Activated CD8-positive, alpha-beta T cell treated with anti-CD3 and anti-CD28 coated beads for 36 hours (primary cell): Measurements from ENCODE around the gene SPSB1. TPM values are rescaled to one million over a fixed set of nuclear protein-coding genes. Genes with fewer than 3 reads are reported as not detected.

Source experiments
- ATAC-seq: fragments of 200-7000 bp; cut with Tn5 transposase; one replicate; pipeline ENCODE4 v1.10.0; 2021; ENCODE audit warnings: mild to moderate bottlenecking, moderate library complexity
- CTCF ChIA-PET: fragments of 350-600 bp; sonication (Branson Sonifier 250); formaldehyde crosslinking; loops from one replicate; lab custom pipeline; 2021; ENCODE audit warnings: antibody characterized with exemption; lab: Charles Lee
- POLR2A ChIA-PET: fragments of 350-600 bp; sonication (Branson Sonifier 250); formaldehyde crosslinking; loops from one replicate; lab custom pipeline; 2021; ENCODE audit warnings: antibody characterized with exemption; lab: Charles Lee
- DNase-seq: peaks from one replicate; pipeline ENCODE4 v3.0.0-alpha.2; 2020
- H3K27ac Mint-ChIP-seq: one replicate; pipeline ENCODE4 v1.8.0; 2021; ENCODE audit warnings: mild to moderate bottlenecking, mixed read lengths
- H3K27me3 Mint-ChIP-seq: one replicate; pipeline ENCODE4 v1.8.0; 2021; ENCODE audit warnings: mixed read lengths
- H3K36me3 Mint-ChIP-seq: one replicate; pipeline ENCODE4 v1.8.0; 2021; ENCODE audit warnings: low read depth, mixed read lengths
- H3K4me1 Mint-ChIP-seq: one replicate; pipeline ENCODE4 v1.8.0; 2021; ENCODE audit warnings: low read depth, mixed read lengths
- H3K4me3 Mint-ChIP-seq: one replicate; pipeline ENCODE4 v1.8.0; 2021; ENCODE audit warnings: mild to moderate bottlenecking, moderate library complexity, mixed read lengths
- H3K9me3 Mint-ChIP-seq: one replicate; pipeline ENCODE4 v1.8.0; 2021; ENCODE audit warnings: mixed read lengths
- CTCF ChIP-seq: fragments of 200-600 bp; IDR thresholded peaks from one replicate; pipeline ENCODE4 v1.8.0; 2022; ENCODE audit warnings: antibody characterized with exemption, mild to moderate bottlenecking
- intact Hi-C: fragments of 100-400 bp; cut with micrococcal nuclease; formaldehyde crosslinking; loops from one replicate; pipeline ENCODE4 v1.10.0; 2022
- total RNA-seq, 2 experiments: library from RNA; stranded (reverse); gene quantifications; one replicate each; pipeline ENCODE4 v1.2.3, GENCODE V29; 2021

SPSB1 gene
- total RNA-seq, 2 experiments from 2014 or later, result 1.1 to 1.5 TPM

- ATAC-seq (no peak), DNase-seq (no peak)
- H3K27ac Mint-ChIP-seq, result no peak overlapping the region
- TF ChIP-seq CTCF, result no peak
- no peaks in the 10 kb centered on the region for H3K36me3 Mint-ChIP-seq
- ChIA-PET CTCF (interaction anchor here (0.8 to 3.9 kb wide), 5 partner anchors 12 to 220 kb away, joined by 3 to 36 read pairs (median 4); no protein-coding TSS in a partner anchor), POLR2A (interaction anchor here (1.9 kb wide), 1 partner anchor 9 kb away, joined by 8 read pairs; no protein-coding TSS in a partner anchor)
- H3K27me3 Mint-ChIP-seq, result no peaks in the 10 kb centered on the region
- no peak overlapping the region for H3K4me3 Mint-ChIP-seq
- peaks cover 5% of the 10 kb centered on the region for H3K4me1 Mint-ChIP-seq
- intact Hi-C loops, result no loop called here
- no peaks in the 10 kb centered on the region for H3K9me3 Mint-ChIP-seq
Measured at GRCh38 chr1:9270290-9270883, 22.3 kb upstream of the SPSB1 start.

- TF ChIP-seq CTCF, result no peak
- DNase-seq (no peak), ATAC-seq (no peak)
- Mint-ChIP-seq H3K9me3 (no peaks in the 10 kb centered on the region), H3K4me3 (no peak overlapping the region), H3K27ac (no peak overlapping the region), H3K36me3 (no peaks in the 10 kb centered on the region), H3K27me3 (no peaks in the 10 kb centered on the region), H3K4me1 (peaks cover 13% of the 10 kb centered on the region)
- intact Hi-C loops, result no loop called here
- CTCF ChIA-PET, result interaction anchor here (1.2 kb wide), 1 partner anchor 21 kb away, joined by 4 read pairs; no protein-coding TSS in a partner anchor
- POLR2A ChIA-PET, result no interaction called here
Measured at GRCh38 chr1:9271283-9271682, 21.4 kb upstream of the SPSB1 start.

- H3K9me3 Mint-ChIP-seq, result no peaks in the 10 kb centered on the region
- intact Hi-C loops, result no loop called here
- H3K4me1 Mint-ChIP-seq, result peaks cover 13% of the 10 kb centered on the region
- POLR2A ChIA-PET, result no interaction called here
- DNase-seq, result no peak
- ATAC-seq, result no peak
- no peak overlapping the region for H3K4me3 Mint-ChIP-seq
- no peaks in the 10 kb centered on the region for H3K27me3 Mint-ChIP-seq
- no peak overlapping the region for H3K27ac Mint-ChIP-seq
- H3K36me3 Mint-ChIP-seq, result no peaks in the 10 kb centered on the region
- CTCF ChIA-PET, result interaction anchor here (0.7 to 1.1 kb wide), 3 partner anchors 17 to 184 kb away, joined by 3 to 4 read pairs (median 3); no protein-coding TSS in a partner anchor
- no peak for TF ChIP-seq CTCF
Measured at GRCh38 chr1:9271861-9272595, 20.7 kb upstream of the SPSB1 start.

- H3K9me3 Mint-ChIP-seq, result no peaks in the 10 kb centered on the region
- intact Hi-C loops, result no loop called here
- H3K36me3 Mint-ChIP-seq, result no peaks in the 10 kb centered on the region
- H3K27me3 Mint-ChIP-seq, result no peaks in the 10 kb centered on the region
- no peak overlapping the region for H3K27ac Mint-ChIP-seq
- ChIA-PET CTCF (interaction anchor here (1.0 to 1.1 kb wide), 2 partner anchors 76 to 183 kb away, joined by 3 to 4 read pairs; no protein-coding TSS in a partner anchor), POLR2A (no interaction called here)
- peaks cover 13% of the 10 kb centered on the region for H3K4me1 Mint-ChIP-seq
- H3K4me3 Mint-ChIP-seq, result no peak overlapping the region
- TF ChIP-seq CTCF, result no peak
- DNase-seq (no peak), ATAC-seq (no peak)
Measured at GRCh38 chr1:9273177-9273576, 19.5 kb upstream of the SPSB1 start.

- TF ChIP-seq CTCF, result no peak
- H3K36me3 Mint-ChIP-seq, result no peaks in the 10 kb centered on the region
- DNase-seq (no peak), ATAC-seq (peak; percentile 17)
- no peak overlapping the region for H3K4me3 Mint-ChIP-seq
- H3K27me3 Mint-ChIP-seq, result no peaks in the 10 kb centered on the region
- no peaks in the 10 kb centered on the region for H3K9me3 Mint-ChIP-seq
- ChIA-PET POLR2A (no interaction called here), CTCF (interaction anchor here (1.0 to 2.5 kb wide), 3 partner anchors 8 to 216 kb away, joined by 3 to 10 read pairs (median 9); no protein-coding TSS in a partner anchor)
- no peak overlapping the region for H3K27ac Mint-ChIP-seq
- intact Hi-C loops, result no loop called here
- peaks cover 28% of the 10 kb centered on the region for H3K4me1 Mint-ChIP-seq
Measured at GRCh38 chr1:9275161-9275560, 17.5 kb upstream of the SPSB1 start.
